ENCODE data around the gene C16orf87.

The C16orf87 gene

GRCh38 chr16:46866286-46866685 is 35.3 kb upstream of the C16orf87 start:
- ATAC-seq: no peak
- TF ChIP-seq TSHZ2 (CRISPR knock-in tag; IDR thresholded peaks at IDR 0.05) (no peak), ZNF70 (CRISPR knock-in tag; IDR thresholded peaks at IDR 0.05) (no peak), ESRRG (CRISPR knock-in tag; IDR thresholded peaks at IDR 0.05) (no peak), PATZ1 (CRISPR knock-in tag; IDR thresholded peaks at IDR 0.05; ENCODE audit: borderline replicate concordance) (no peak), OSR1 (CRISPR knock-in tag; IDR thresholded peaks at IDR 0.05) (no peak), POU6F1 (CRISPR knock-in tag; IDR thresholded peaks at IDR 0.05; ENCODE audit: borderline replicate concordance, low read depth) (no peak)

- ATAC-seq: no peak
- TF ChIP-seq TOX (CRISPR knock-in tag; IDR thresholded peaks at IDR 0.05; ENCODE audit: borderline replicate concordance) (no peak), ZNF565 (CRISPR knock-in tag; conservative IDR thresholded peaks at IDR 0.05; ENCODE audit: low read depth) (no peak), ZFP30 (CRISPR knock-in tag; IDR thresholded peaks at IDR 0.05) (no peak), ZC3H10 (CRISPR knock-in tag; IDR thresholded peaks at IDR 0.05) (no peak), ESRRG (CRISPR knock-in tag; IDR thresholded peaks at IDR 0.05) (no peak), ISL1 (CRISPR knock-in tag; IDR thresholded peaks at IDR 0.05) (no peak), OSR1 (CRISPR knock-in tag; IDR thresholded peaks at IDR 0.05) (no peak)
Measured at GRCh38 chr16:46862555-46863447, 31.8 kb upstream of the C16orf87 start.

- TF ChIP-seq TOX (CRISPR knock-in tag; IDR thresholded peaks at IDR 0.05; ENCODE audit: borderline replicate concordance) (no peak), CREB5 (CRISPR knock-in tag; IDR thresholded peaks at IDR 0.05; ENCODE audit: low read depth) (no peak), ZNF70 (CRISPR knock-in tag; IDR thresholded peaks at IDR 0.05) (no peak), TSHZ2 (CRISPR knock-in tag; IDR thresholded peaks at IDR 0.05) (no peak), RARB (CRISPR knock-in tag; IDR thresholded peaks at IDR 0.05) (no peak), ZFP30 (CRISPR knock-in tag; IDR thresholded peaks at IDR 0.05) (no peak), CSDC2 (CRISPR knock-in tag; IDR thresholded peaks at IDR 0.05) (no peak), OSR1 (CRISPR knock-in tag; IDR thresholded peaks at IDR 0.05) (no peak), BACH2 (CRISPR knock-in tag; IDR thresholded peaks at IDR 0.05; ENCODE audit: borderline replicate concordance) (no peak)
- peak; percentile 91 for ATAC-seq
Measured at GRCh38 chr16:46859719-46860152, 28.8 kb upstream of the C16orf87 start.

- ATAC-seq: no peak
- no peak for TF ChIP-seq ZNF8 (CRISPR knock-in tag; IDR thresholded peaks at IDR 0.05)
- no peak for TF ChIP-seq POU6F1 (CRISPR knock-in tag; IDR thresholded peaks at IDR 0.05; ENCODE audit: borderline replicate concordance, low read depth)
- no peak for TF ChIP-seq CSRNP3 (CRISPR knock-in tag; IDR thresholded peaks at IDR 0.05)
- no peak for TF ChIP-seq CREB5 (CRISPR knock-in tag; IDR thresholded peaks at IDR 0.05; ENCODE audit: low read depth)
- TF ChIP-seq ZFP3 (CRISPR knock-in tag; IDR thresholded peaks at IDR 0.05): no peak
- TF ChIP-seq ZNF565 (CRISPR knock-in tag; conservative IDR thresholded peaks at IDR 0.05; ENCODE audit: low read depth): no peak
- TF ChIP-seq RARB (CRISPR knock-in tag; IDR thresholded peaks at IDR 0.05): no peak
- TF ChIP-seq ZFP30 (CRISPR knock-in tag; IDR thresholded peaks at IDR 0.05): no peak
- TF ChIP-seq BACH2 (CRISPR knock-in tag; IDR thresholded peaks at IDR 0.05; ENCODE audit: borderline replicate concordance): no peak
Measured at GRCh38 chr16:46858151-46858550, 27.2 kb upstream of the C16orf87 start.
